Endothelial cell of umbilical vein (primary cell): ENCODE results near the gene DUSP2. TPM values are rescaled to one million over a fixed set of nuclear protein-coding genes. Genes with fewer than 3 reads are reported as not detected.

ENCODE experiments used
- BruUV-seq: library from RNA; stranded (reverse); fragments of 400-500 nt; replicated peaks from 2 replicates; lab custom pipeline; 2021; lab: Mats Ljungman, UMichigan
- CTCF ChIA-PET: fragments of 300-600, 350-600 bp; sonication (Branson Sonifier 250); formaldehyde crosslinking; loops from one replicate; lab custom pipeline; 2021; ENCODE audit warnings: antibody characterized with exemption, inconsistent platforms; lab: Charles Lee
- POLR2A ChIA-PET: fragments of 300-600, 350-600 bp; sonication (Branson Sonifier 250); formaldehyde crosslinking; loops from one replicate; lab custom pipeline; 2021; ENCODE audit warnings: antibody characterized with exemption, inconsistent platforms; lab: Charles Lee
- DNase-seq: peaks from one replicate; pipeline ENCODE4 v3.0.0-alpha.2; 2011; ENCODE audit warnings: low read depth, low spot score
- FAIRE-seq: peaks from 2 replicates; lab custom pipeline; 2011; peaks lifted over from hg19 to GRCh38; lab: Jason Lieb, UNC
- H2AFZ ChIP-seq: 2 replicates; pipeline ENCODE4 v1.6.0; 2012; ENCODE audit warnings: low read depth, low read length, control low read depth, inconsistent platforms
- H3K27ac ChIP-seq: 2 replicates; pipeline ENCODE4 v1.5.1; 2011; ENCODE audit warnings: low read depth, mild to moderate bottlenecking, control low read depth, low read length, moderate library complexity; ENCODE audit not compliant: insufficient read depth
- H3K27me3 ChIP-seq, 2 experiments: 2 replicates each; pipeline versions ENCODE4 v1.6.0 to v1.6.1; 2011; ENCODE audit warnings: low read length in 2 of 2, mixed read lengths in 1 of 2; ENCODE audit not compliant: control insufficient read depth in 2 of 2, insufficient read depth in 2 of 2
- H3K36me3 ChIP-seq, 2 experiments: 2 replicates in 1 of 2; 3 replicates in 1 of 2; pipeline ENCODE4 v1.5.1; 2011; ENCODE audit warnings: low read length in 2 of 2, mild to moderate bottlenecking in 1 of 2, moderate library complexity in 1 of 2; ENCODE audit not compliant: control insufficient read depth in 2 of 2, insufficient read depth in 2 of 2; ENCODE audit errors: extremely low read depth in 1 of 2
- H3K4me1 ChIP-seq: 3 replicates; pipeline ENCODE4 v1.5.1; 2011; ENCODE audit warnings: mild to moderate bottlenecking, low read length; ENCODE audit not compliant: control insufficient read depth, insufficient read depth; ENCODE audit errors: extremely low read depth
- H3K4me2 ChIP-seq: 2 replicates; pipeline ENCODE4 v1.6.1; 2011; ENCODE audit warnings: low read length, control low read depth, mixed read lengths; ENCODE audit not compliant: insufficient read depth
- H3K4me3 ChIP-seq, 3 experiments: fragments of 200-600 bp in 1 of 3; sonication (generic), shearing (Covaris generic) in 1 of 3; replicated peaks in 1 of 3; 2 replicates each; pipeline ENCODE4 v1.5.1; 2011 to 2016; ENCODE audit warnings: control low read depth in 3 of 3, low read length in 3 of 3, mild to moderate bottlenecking in 2 of 3, inconsistent platforms in 1 of 3, low read depth in 1 of 3, moderate library complexity in 1 of 3; ENCODE audit not compliant: insufficient read depth in 1 of 3
- H3K79me2 ChIP-seq: 2 replicates; pipeline ENCODE4 v1.6.0; 2012; ENCODE audit warnings: low read length, inconsistent platforms; ENCODE audit not compliant: control insufficient read depth, insufficient read depth
- H3K9ac ChIP-seq: replicated peaks from 2 replicates; pipeline ENCODE3; 2011; ENCODE audit warnings: low read length, control low read depth; ENCODE audit not compliant: insufficient read depth; ENCODE audit errors: extremely low read depth
- H3K9me1 ChIP-seq: replicated peaks from 3 replicates; pipeline ENCODE4 v1.6.0; 2011; ENCODE audit warnings: mild to moderate bottlenecking, low read length; ENCODE audit not compliant: control insufficient read depth, insufficient read depth; ENCODE audit errors: extremely low read depth
- H3K9me3 ChIP-seq: replicated peaks from 2 replicates; pipeline ENCODE4 v1.5.1; 2012; ENCODE audit warnings: low read length, inconsistent platforms; ENCODE audit not compliant: control insufficient read depth, insufficient read depth
- H4K20me1 ChIP-seq: replicated peaks from 2 replicates; pipeline ENCODE3; 2011; ENCODE audit warnings: mild to moderate bottlenecking, low read length; ENCODE audit not compliant: control insufficient read depth, insufficient read depth; ENCODE audit errors: extremely low read depth
- CTCF ChIP-seq, 2 donors: IDR thresholded peaks; 1 replicate in 1 of 2; 2 replicates in 1 of 2; pipeline ENCODE4 v1.5.1; 2011; ENCODE audit warnings: low read length in 2 of 2, mild to moderate bottlenecking in 2 of 2, moderate library complexity in 2 of 2, control low read depth in 1 of 2, inconsistent platforms in 1 of 2, low read depth in 1 of 2; ENCODE audit not compliant: insufficient read depth in 1 of 2; ENCODE audit errors: extremely low read depth in 1 of 2
- EZH2 ChIP-seq: IDR thresholded peaks from 2 replicates; pipeline ENCODE4 v1.6.1; 2012; ENCODE audit warnings: borderline replicate concordance, low read depth, mild to moderate bottlenecking, moderate library complexity, low read length, inconsistent platforms; ENCODE audit not compliant: severe bottlenecking
- FOS ChIP-seq: IDR thresholded peaks from 2 replicates; pipeline ENCODE4 v1.6.1; 2011; ENCODE audit warnings: mild to moderate bottlenecking, low read length, moderate library complexity, borderline replicate concordance; ENCODE audit not compliant: insufficient read depth
- GATA2 ChIP-seq: IDR thresholded peaks from 2 replicates; pipeline ENCODE4 v1.7.0; 2011; ENCODE audit warnings: low read depth, mild to moderate bottlenecking, moderate library complexity, mixed read lengths, low read length; ENCODE audit not compliant: insufficient read length, insufficient read depth
- JUN ChIP-seq: IDR thresholded peaks from 2 replicates; pipeline ENCODE4 v1.6.1; 2011; ENCODE audit warnings: borderline replicate concordance, low read depth; ENCODE audit not compliant: insufficient read length, insufficient read depth
- MAX ChIP-seq: IDR thresholded peaks from 2 replicates; pipeline ENCODE4 v1.6.1; 2011; ENCODE audit not compliant: insufficient read depth, insufficient read length
- MYC ChIP-seq: IDR thresholded peaks from one replicate; pipeline ENCODE4 v1.6.1; 2011; ENCODE audit warnings: mild to moderate bottlenecking, low read depth, low read length
- POLR2A ChIP-seq: IDR thresholded peaks from 2 replicates; pipeline ENCODE4 v1.6.1; 2012; ENCODE audit warnings: low read depth, mild to moderate bottlenecking, control low read depth, low read length
- POLR2AphosphoS5 ChIP-seq: IDR thresholded peaks from 2 replicates; pipeline ENCODE4 v1.6.1; 2012; ENCODE audit warnings: low read depth, mild to moderate bottlenecking, control low read depth, low read length, moderate library complexity; ENCODE audit not compliant: insufficient read depth
- dilution Hi-C: fragments of 300-500 bp; cut with MboI; formaldehyde crosslinking; loops from one replicate; pipeline ENCODE4 v1.15.0; 2019; ENCODE audit warnings: low sequenced_read_pairs; ENCODE audit not compliant: extremely low pct_ligation_motif_present
- intact Hi-C: fragments of 100-400 bp; cut with micrococcal nuclease; formaldehyde crosslinking; loops from one replicate; pipeline ENCODE4 v1.10.0; 2022
- polyA plus RNA-seq, 4 experiments: library from polyadenylated mRNA; depleted of rRNA in 3 of 4; stranded (reverse) in 3 of 4; unstranded in 1 of 4; fragments of >200 nt; gene quantifications; 2 replicates each; pipeline versions ENCODE4 v1.2.1 to v1.2.3, GENCODE V29; 2011 to 2012; ENCODE audit warnings: missing spikeins in 1 of 4
- total RNA-seq: library from RNA; stranded (reverse); gene quantifications from 2 replicates; pipeline ENCODE4 v1.2.3, GENCODE V29; 2021

DUSP2 gene
- total and polyA plus RNA-seq, 2 donors (not counting 3 experiments of a cell fraction or from before 2014, with no cell fraction given): 0.33 TPM

GRCh38 chr2:96184188-96184587 is 38.9 kb upstream of the DUSP2 start:
- BruUV-seq: no TSS peak
- Histone ChIP-seq H3K4me3 (no peak overlapping the region), H4K20me1 (no peaks in the 10 kb centered on the region), H3K9ac (no peak overlapping the region), H3K36me3 (peaks cover 16 to 33% of the 10 kb centered on the region in 2 experiments), H2AFZ (no peak overlapping the region), H3K27ac (no peak overlapping the region), H3K9me3 (no peaks in the 10 kb centered on the region), H3K9me1 (no peaks in the 10 kb centered on the region), H3K4me1 (no peaks in the 10 kb centered on the region), H3K79me2 (no peaks in the 10 kb centered on the region), H3K27me3 (no peaks in the 10 kb centered on the region), H3K4me2 (no peak overlapping the region)
- DNase-seq (no peak), FAIRE-seq (no peak)
- POLR2A ChIA-PET: no interaction called here
- intact Hi-C loops: no loop called here
- TF ChIP-seq EZH2: no peak
- TF ChIP-seq MYC: no peak
- TF ChIP-seq POLR2AphosphoS5: no peak
- no peak for TF ChIP-seq MAX
- no peak for TF ChIP-seq CTCF (IDR thresholded peaks at IDR 0.05; ENCODE audit: extremely low read depth in 1 of 2, insufficient read depth in 1 of 2, low read depth in 1 of 2, low read length in 2 of 2)
- no peak for TF ChIP-seq FOS
- TF ChIP-seq GATA2: no peak
- TF ChIP-seq JUN: no peak
- no peak for TF ChIP-seq POLR2A
- dilution Hi-C loops: no loop called here
- CTCF ChIA-PET: interaction anchor here (2.0 kb wide), 1 partner anchor 9 kb away, joined by 8 read pairs; no protein-coding TSS in a partner anchor
